Measurements from ENCODE around the gene MAP3K15. TPM values are rescaled to one million over a fixed set of nuclear protein-coding genes. Genes with fewer than 3 reads are reported as not detected.

The MAP3K15 gene
- total RNA-seq, 4 donors from 2014 or later: 0.14 to 0.16 TPM; not detected in 2

- no peaks in the 10 kb centered on the region for H3K4me1 ChIP-seq
- WGBS, 2 donors (ENCODE audit: low coverage in 1 of 2): 76% methylated on average over 9 of the region's 9 CpGs; no CpG with 5 or more reads in 1 of the 2 donors
- H3K4me3 ChIP-seq: no peak overlapping the region
- H3K9me3 ChIP-seq: no peaks in the 10 kb centered on the region
- no peaks in the 10 kb centered on the region for H3K36me3 ChIP-seq
- TF ChIP-seq POLR2A (IDR thresholded peaks at IDR 0.05) (no peak), EP300 (IDR thresholded peaks at IDR 0.05; ENCODE audit: low read depth) (no peak), POLR2AphosphoS5 (IDR thresholded peaks at IDR 0.05) (no peak), CTCF (IDR thresholded peaks at IDR 0.05) (no peak)
- H3K27ac ChIP-seq: no peak overlapping the region
- no peak for DNase-seq
- in situ Hi-C loops (cut with MboI; ENCODE audit: low pct_ligation_motif_present in 1 of 4, low pct_unique_long_range_greater_than_20kb in 1 of 4, low sequenced_read_pairs in 3 of 4): loop anchor here in 2 of 4 donors (25.0 kb wide), 1 partner anchor 156 kb away; no protein-coding TSS in a partner anchor
- H3K27me3 ChIP-seq: no peaks in the 10 kb centered on the region
- intact Hi-C loops (cut with DNase I; ENCODE audit: low total_unique reads): loop anchor here (10.0 kb wide), 1 partner anchor 342 kb away; the partner anchor contains the start of gene SH3KBP1
These were observed 27.9 kb upstream of the MAP3K15 start for GRCh38 chrX:19543020-19543715.

- WGBS, 2 donors (ENCODE audit: low coverage in 1 of 2): 89% methylated on average over 17 of the region's 19 CpGs; no CpG with 5 or more reads in 1 of the 2 donors
- Histone ChIP-seq H3K36me3 (no peaks in the 10 kb centered on the region), H3K4me1 (no peaks in the 10 kb centered on the region), H3K27ac (no peak overlapping the region), H3K27me3 (no peaks in the 10 kb centered on the region), H3K9me3 (no peaks in the 10 kb centered on the region), H3K4me3 (no peak overlapping the region)
- DNase-seq: no peak
- no peak for TF ChIP-seq EP300 (IDR thresholded peaks at IDR 0.05; ENCODE audit: low read depth)
- TF ChIP-seq POLR2A (IDR thresholded peaks at IDR 0.05): no peak
- no peak for TF ChIP-seq CTCF (IDR thresholded peaks at IDR 0.05)
- no peak for TF ChIP-seq POLR2AphosphoS5 (IDR thresholded peaks at IDR 0.05)
- in situ Hi-C loops (cut with MboI; ENCODE audit: low pct_ligation_motif_present in 1 of 4, low pct_unique_long_range_greater_than_20kb in 1 of 4, low sequenced_read_pairs in 3 of 4): loop anchor here in 2 of 4 donors (25.0 kb wide), 1 partner anchor 155 kb away; no protein-coding TSS in a partner anchor
- intact Hi-C loops (cut with DNase I; ENCODE audit: low total_unique reads): loop anchor here (10.0 kb wide), 1 partner anchor 343 kb away; the partner anchor contains the start of gene SH3KBP1
These were observed 26.6 kb upstream of the MAP3K15 start for GRCh38 chrX:19541931-19542330.

- in situ Hi-C loops (cut with MboI; ENCODE audit: low pct_ligation_motif_present in 1 of 4, low pct_unique_long_range_greater_than_20kb in 1 of 4, low sequenced_read_pairs in 3 of 4) (loop anchor here in 2 of 4 donors (25.0 kb wide), 1 partner anchor 154 kb away; no protein-coding TSS in a partner anchor), intact Hi-C loops (cut with DNase I; ENCODE audit: low total_unique reads) (loop anchor here (10.0 kb wide), 1 partner anchor 344 kb away; the partner anchor contains the start of gene SH3KBP1)
- Histone ChIP-seq H3K27me3 (no peaks in the 10 kb centered on the region), H3K27ac (no peak overlapping the region), H3K4me1 (no peaks in the 10 kb centered on the region), H3K36me3 (no peaks in the 10 kb centered on the region), H3K9me3 (no peaks in the 10 kb centered on the region), H3K4me3 (no peak overlapping the region)
- no peak for DNase-seq
- 84 to 100% methylated on average over 1 to 3 of the region's 3 CpGs for WGBS, 2 donors (ENCODE audit: low coverage in 1 of 2)
- TF ChIP-seq EP300 (IDR thresholded peaks at IDR 0.05; ENCODE audit: low read depth) (no peak), POLR2A (IDR thresholded peaks at IDR 0.05) (no peak), POLR2AphosphoS5 (IDR thresholded peaks at IDR 0.05) (no peak), CTCF (IDR thresholded peaks at IDR 0.05) (no peak)
These were observed 25.9 kb upstream of the MAP3K15 start for GRCh38 chrX:19541196-19541595.

GRCh38 chrX:19540076-19540475 lies 24.8 kb upstream of the MAP3K15 start:
- Histone ChIP-seq H3K27ac (no peak overlapping the region), H3K4me3 (no peak overlapping the region), H3K27me3 (no peaks in the 10 kb centered on the region), H3K36me3 (no peaks in the 10 kb centered on the region), H3K4me1 (no peaks in the 10 kb centered on the region), H3K9me3 (no peaks in the 10 kb centered on the region)
- intact Hi-C loops (cut with DNase I; ENCODE audit: low total_unique reads): loop anchor here (10.0 kb wide), 1 partner anchor 345 kb away; the partner anchor contains the start of gene SH3KBP1
- WGBS, 2 donors (ENCODE audit: low coverage in 1 of 2): 69% methylated on average over 3 of the region's 3 CpGs; no CpG with 5 or more reads in 1 of the 2 donors
- no peak for TF ChIP-seq CTCF (IDR thresholded peaks at IDR 0.05)
- TF ChIP-seq POLR2AphosphoS5 (IDR thresholded peaks at IDR 0.05): no peak
- no peak for TF ChIP-seq POLR2A (IDR thresholded peaks at IDR 0.05)
- no peak for TF ChIP-seq EP300 (IDR thresholded peaks at IDR 0.05; ENCODE audit: low read depth)
- DNase-seq: no peak
- in situ Hi-C loops (cut with MboI; ENCODE audit: low pct_ligation_motif_present in 1 of 4, low pct_unique_long_range_greater_than_20kb in 1 of 4, low sequenced_read_pairs in 3 of 4): loop anchor here in 2 of 4 donors (25.0 kb wide), 1 partner anchor 153 kb away; no protein-coding TSS in a partner anchor
